ENCODE measurements around the gene CCDC106.
A peak's percentile ranks its signal among the peaks of the same experiment; 100 is the strongest.

Gene CCDC106

GRCh38 chr19:55646889-55647731 is 902 bp upstream of the CCDC106 start:
- no peak for DNase-seq (ENCODE audit: low read depth)
- peak overlapping the region; percentile 71 for H3K4me3 ChIP-seq (ENCODE audit: low read length)
- TF ChIP-seq CTCF (conservative IDR thresholded peaks at IDR 0.05; ENCODE audit: low read depth, low read length), result no peak

- H3K4me3 ChIP-seq (ENCODE audit: low read length), result peak overlapping the region; percentile 71
- no peak for TF ChIP-seq CTCF (conservative IDR thresholded peaks at IDR 0.05; ENCODE audit: low read depth, low read length)
- no peak for DNase-seq (ENCODE audit: low read depth)
Observed at GRCh38 chr19:55648585-55649267, 714 bp downstream of the CCDC106 start.

- peak overlapping the region; percentile 71 for H3K4me3 ChIP-seq (ENCODE audit: low read length)
- no peak for TF ChIP-seq CTCF (conservative IDR thresholded peaks at IDR 0.05; ENCODE audit: low read depth, low read length)
- DNase-seq (ENCODE audit: low read depth), result no peak
Observed at GRCh38 chr19:55649268-55650125, 1.5 kb downstream of the CCDC106 start.

- no peak for DNase-seq (ENCODE audit: low read depth)
- H3K4me3 ChIP-seq (ENCODE audit: low read length), result no peak overlapping the region
- TF ChIP-seq CTCF (conservative IDR thresholded peaks at IDR 0.05; ENCODE audit: low read depth, low read length), result no peak
Observed at GRCh38 chr19:55650126-55650557, 2.1 kb downstream of the CCDC106 start.

GRCh38 chr19:55650602-55651230 is 2.7 kb downstream of the CCDC106 start:
- no peak for DNase-seq (ENCODE audit: low read depth)
- no peak overlapping the region for H3K4me3 ChIP-seq (ENCODE audit: low read length)
- no peak for TF ChIP-seq CTCF (conservative IDR thresholded peaks at IDR 0.05; ENCODE audit: low read depth, low read length)

GRCh38 chr19:55651236-55651635 is 3.2 kb downstream of the CCDC106 start:
- no peak for TF ChIP-seq CTCF (conservative IDR thresholded peaks at IDR 0.05; ENCODE audit: low read depth, low read length)
- no peak for DNase-seq (ENCODE audit: low read depth)
- H3K4me3 ChIP-seq (ENCODE audit: low read length), result no peak overlapping the region
